ENCODE measurements around the gene CEMIP.
A peak's percentile ranks its signal among the peaks of the same experiment; 100 is the strongest.

The CEMIP gene

GRCh38 chr15:80778964-80779657 lies at the start of gene CEMIP:
Gene CEMIP (plus strand): TSS chr15:80779370. CDS start chr15:80873880, 94,510 bp downstream.
- DNase-seq (ENCODE audit: low read depth), result peak; percentile 71

- DNase-seq (ENCODE audit: low read depth), result no peak
Observed at GRCh38 chr15:80730387-80730786, 48.8 kb upstream of the CEMIP start.

GRCh38 chr15:80730926-80731325 lies 48.2 kb upstream of the CEMIP start:
- no peak for DNase-seq (ENCODE audit: low read depth)

GRCh38 chr15:80732167-80732566 lies 47.0 kb upstream of the CEMIP start:
- DNase-seq (ENCODE audit: low read depth), result no peak

GRCh38 chr15:80732818-80733217 lies 46.4 kb upstream of the CEMIP start:
- no peak for DNase-seq (ENCODE audit: low read depth)

- DNase-seq (ENCODE audit: low read depth), result no peak
Observed at GRCh38 chr15:80733460-80733859, 45.7 kb upstream of the CEMIP start.

GRCh38 chr15:80735344-80735743 lies 43.8 kb upstream of the CEMIP start:
- no peak for DNase-seq (ENCODE audit: low read depth)

GRCh38 chr15:80736560-80736959 lies 42.6 kb upstream of the CEMIP start:
- DNase-seq (ENCODE audit: low read depth), result no peak

- no peak for DNase-seq (ENCODE audit: low read depth)
Observed at GRCh38 chr15:80739919-80740318, 39.3 kb upstream of the CEMIP start.

GRCh38 chr15:80742081-80742480 lies 37.1 kb upstream of the CEMIP start:
- DNase-seq (ENCODE audit: low read depth), result no peak

- no peak for DNase-seq (ENCODE audit: low read depth)
Observed at GRCh38 chr15:80743189-80743833, 35.9 kb upstream of the CEMIP start.

GRCh38 chr15:80744415-80744814 lies 34.8 kb upstream of the CEMIP start:
- DNase-seq (ENCODE audit: low read depth), result no peak

GRCh38 chr15:80744826-80745225 lies 34.3 kb upstream of the CEMIP start:
- DNase-seq (ENCODE audit: low read depth), result peak; percentile 64

- no peak for DNase-seq (ENCODE audit: low read depth)
Observed at GRCh38 chr15:80745888-80746287, 33.3 kb upstream of the CEMIP start.

- no peak for DNase-seq (ENCODE audit: low read depth)
Observed at GRCh38 chr15:80747317-80748053, 31.7 kb upstream of the CEMIP start.

- no peak for DNase-seq (ENCODE audit: low read depth)
Observed at GRCh38 chr15:80749589-80749988, 29.6 kb upstream of the CEMIP start.

- no peak for DNase-seq (ENCODE audit: low read depth)
Observed at GRCh38 chr15:80750575-80750974, 28.6 kb upstream of the CEMIP start.

- no peak for DNase-seq (ENCODE audit: low read depth)
Observed at GRCh38 chr15:80752204-80752603, 27.0 kb upstream of the CEMIP start.

GRCh38 chr15:80753161-80753560 lies 26.0 kb upstream of the CEMIP start:
- no peak for DNase-seq (ENCODE audit: low read depth)

GRCh38 chr15:80754014-80754413 lies 25.2 kb upstream of the CEMIP start:
- DNase-seq (ENCODE audit: low read depth), result no peak

- no peak for DNase-seq (ENCODE audit: low read depth)
Observed at GRCh38 chr15:80755885-80756284, 23.3 kb upstream of the CEMIP start.

- DNase-seq (ENCODE audit: low read depth), result no peak
Observed at GRCh38 chr15:80758130-80758745, 20.9 kb upstream of the CEMIP start.

GRCh38 chr15:80760960-80761359 lies 18.2 kb upstream of the CEMIP start:
- DNase-seq (ENCODE audit: low read depth), result no peak
